Right ventricle myocardium superior (tissue), 1 donor: ENCODE data around the gene PARD3. TPM values are rescaled to one million over a fixed set of nuclear protein-coding genes. Genes with fewer than 3 reads are reported as not detected.
"Not testable (repeated sequence)": the region's sequence is repeated elsewhere in the genome, so short reads cannot be mapped to it uniquely, and the experiment has no call there.

Source experiments
- ATAC-seq: fragments of 200-7000 bp; cut with Tn5 transposase; one replicate; pipeline ENCODE4 v1.9.1; 2020; ENCODE audit warnings: mild to moderate bottlenecking; ENCODE audit not compliant: poor library complexity
- DNase-seq: peaks from one replicate; pipeline ENCODE4 v3.0.0-alpha.2; 2020
- intact Hi-C: fragments of 100-400 bp; cut with DNase I; formaldehyde crosslinking; loops from one replicate; pipeline ENCODE4 v1.11.2; 2022
- total RNA-seq: library from RNA; stranded (reverse); fragmentation: NEBNext Ultra II Directional; extraction: Animal tissue kit (Norgen Biotek cat#: 25700); gene quantifications from one replicate; pipeline ENCODE4 v1.2.1, GENCODE V29; 2021
- donor health status: DM: no; HTN: yes; CAD: no; lungs with severe emphysema.

Gene PARD3
- total RNA-seq, 1 donor from 2014 or later, result 33.5 TPM

GRCh38 chr10:34370126-34370525 is 445.0 kb downstream of the PARD3 start:
- no peak for DNase-seq
- no peak for ATAC-seq
- intact Hi-C loops, result no loop called here

DNA sequence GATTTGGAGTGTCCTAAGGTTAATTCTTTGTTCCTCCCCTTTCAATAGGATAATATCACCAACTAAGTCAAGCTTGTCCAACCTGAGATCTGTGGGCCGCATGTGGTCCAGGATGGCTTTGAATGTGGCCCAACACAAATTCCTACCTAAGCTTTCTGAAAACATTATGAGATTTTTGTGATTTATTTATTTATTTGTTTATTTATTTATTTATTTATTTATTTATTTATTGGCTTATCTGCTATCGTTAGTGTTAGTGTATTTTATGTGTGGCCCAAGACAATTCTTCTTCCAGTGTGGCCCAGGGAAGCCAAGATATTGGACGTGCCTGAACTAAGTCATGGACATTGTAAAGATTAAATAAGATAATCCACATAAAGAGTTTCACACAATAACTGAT is 446.0 kb downstream of the PARD3 start:
- no peak for DNase-seq
- ATAC-seq, result no peak
- intact Hi-C loops, result no loop called here

DNA sequence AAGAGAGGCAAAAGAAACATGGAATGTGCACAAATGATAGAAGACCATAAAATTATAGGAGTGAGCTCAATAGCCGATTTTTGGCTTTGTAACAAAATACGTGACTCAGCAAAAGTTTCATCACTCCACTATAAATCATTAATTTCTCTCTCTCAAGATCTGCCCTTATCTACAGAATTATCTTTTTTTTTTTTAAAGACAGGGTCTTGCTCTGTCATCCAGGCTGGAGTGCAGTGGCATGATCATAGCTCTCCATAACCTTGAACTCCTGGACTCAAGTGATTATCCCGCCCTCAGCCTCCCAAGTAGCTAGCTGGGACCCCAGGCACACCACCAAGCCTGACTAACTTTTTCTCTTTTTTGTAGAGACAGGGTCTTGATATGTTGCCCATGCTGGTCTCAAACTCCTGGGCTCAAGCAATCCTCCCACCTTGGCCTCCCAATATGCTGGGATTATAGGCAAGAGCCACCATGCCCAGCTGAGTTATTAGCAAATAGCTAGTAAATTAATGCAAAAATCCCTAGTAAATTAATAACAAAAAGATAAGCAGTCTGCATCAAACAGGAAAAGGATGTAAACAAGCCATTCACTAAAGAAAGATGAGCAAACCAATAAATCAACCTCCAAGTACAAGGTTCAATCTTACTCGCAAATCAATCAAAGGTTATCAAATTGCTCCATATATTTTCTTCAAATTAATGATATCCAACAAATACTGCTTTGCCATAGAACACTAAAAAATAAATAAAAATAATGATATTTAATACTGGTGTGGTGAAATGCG is 450.7 kb downstream of the PARD3 start:
- no peak for ATAC-seq
- DNase-seq, result no peak
- intact Hi-C loops, result no loop called here

GRCh38 chr10:34360984-34361383 is 454.1 kb downstream of the PARD3 start:
- ATAC-seq (no peak), DNase-seq (no peak)
- intact Hi-C loops, result no loop called here

GRCh38 chr10:34359435-34359813 is 455.7 kb downstream of the PARD3 start:
- DNase-seq (no peak), ATAC-seq (no peak)
- intact Hi-C loops, result no loop called here

- ATAC-seq (no peak), DNase-seq (no peak)
- intact Hi-C loops, result no loop called here
Measured at GRCh38 chr10:34358729-34359434, 456.2 kb downstream of the PARD3 start.

GRCh38 chr10:34356463-34356862 is 458.6 kb downstream of the PARD3 start:
- intact Hi-C loops, result no loop called here
- no peak for DNase-seq
- no peak for ATAC-seq

DNA sequence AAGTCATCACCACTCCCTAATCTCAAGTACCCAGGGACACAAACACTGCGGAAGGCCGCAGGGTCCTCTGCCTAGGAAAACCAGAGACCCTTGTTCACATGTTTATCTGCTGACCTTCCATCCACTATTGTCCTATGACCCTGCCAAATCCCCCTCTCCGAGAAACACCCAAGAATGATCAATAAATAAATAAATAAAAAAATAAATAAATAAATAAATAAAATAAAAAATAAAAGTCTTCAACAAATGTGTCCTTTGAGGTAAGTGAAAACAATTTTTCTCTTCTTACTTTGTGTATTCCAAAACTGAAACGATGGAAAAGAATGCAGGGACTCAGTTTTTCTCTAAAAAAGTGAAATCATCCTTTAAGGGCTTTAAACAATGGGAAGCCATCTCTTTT is 461.6 kb downstream of the PARD3 start:
- ATAC-seq, DNase-seq, intact Hi-C loops: not testable (repeated sequence)

- intact Hi-C loops, DNase-seq, ATAC-seq: not testable (repeated sequence)
Measured at GRCh38 chr10:34352599-34353204, 462.4 kb downstream of the PARD3 start.

DNA sequence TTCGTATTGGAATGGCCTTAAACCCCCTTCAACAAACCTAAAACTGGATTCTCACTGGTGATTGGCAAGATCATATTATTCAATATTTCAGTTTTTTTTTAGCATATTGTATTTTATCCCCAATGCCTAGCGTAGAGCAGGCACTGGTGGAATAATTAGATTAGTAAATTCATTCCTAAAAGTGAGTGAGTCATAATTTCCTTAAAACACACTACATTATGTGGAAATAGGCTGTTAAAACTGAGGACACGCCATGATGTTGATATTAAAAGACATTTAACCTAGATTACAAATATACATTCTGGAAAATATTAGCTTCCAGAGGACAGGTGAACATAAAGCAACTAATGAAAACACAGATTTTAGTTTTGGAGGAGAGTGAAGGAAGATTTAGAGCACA is 463.9 kb downstream of the PARD3 start:
- no peak for ATAC-seq
- intact Hi-C loops, result no loop called here
- no peak for DNase-seq

DNA sequence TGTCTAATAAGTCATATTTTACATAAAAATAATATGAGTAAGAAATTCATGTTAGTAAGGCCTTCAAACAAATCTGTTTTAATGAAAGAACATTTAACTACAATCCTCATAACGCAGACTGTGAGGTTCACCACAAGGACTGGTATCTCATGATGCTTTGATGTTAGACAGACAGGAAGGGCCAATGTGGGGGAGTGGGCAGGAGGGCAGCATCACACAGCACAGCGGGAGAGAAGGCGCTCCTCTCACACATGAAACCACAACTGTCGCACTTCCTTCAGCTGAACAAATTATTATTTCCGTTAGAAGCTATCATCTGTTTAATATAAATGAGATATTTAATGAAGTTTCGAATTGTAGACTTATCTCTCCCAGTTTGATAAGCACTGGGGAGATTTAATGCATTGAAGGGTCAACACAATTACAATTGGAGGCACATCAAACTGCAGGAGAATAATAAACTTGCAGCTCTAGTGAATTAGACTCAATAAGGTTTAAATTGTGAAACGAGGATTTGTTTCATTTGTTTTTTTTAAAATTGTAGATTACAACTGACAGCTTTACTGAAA is 466.1 kb downstream of the PARD3 start:
- ATAC-seq, result no peak
- intact Hi-C loops, result no loop called here
- DNase-seq, result no peak

GRCh38 chr10:34348021-34348420 is 467.1 kb downstream of the PARD3 start:
- no peak for ATAC-seq
- DNase-seq, result no peak
- intact Hi-C loops, result no loop called here

GRCh38 chr10:34347131-34347530 is 468.0 kb downstream of the PARD3 start:
- DNase-seq (no peak), ATAC-seq (no peak)
- intact Hi-C loops, result no loop called here

DNA sequence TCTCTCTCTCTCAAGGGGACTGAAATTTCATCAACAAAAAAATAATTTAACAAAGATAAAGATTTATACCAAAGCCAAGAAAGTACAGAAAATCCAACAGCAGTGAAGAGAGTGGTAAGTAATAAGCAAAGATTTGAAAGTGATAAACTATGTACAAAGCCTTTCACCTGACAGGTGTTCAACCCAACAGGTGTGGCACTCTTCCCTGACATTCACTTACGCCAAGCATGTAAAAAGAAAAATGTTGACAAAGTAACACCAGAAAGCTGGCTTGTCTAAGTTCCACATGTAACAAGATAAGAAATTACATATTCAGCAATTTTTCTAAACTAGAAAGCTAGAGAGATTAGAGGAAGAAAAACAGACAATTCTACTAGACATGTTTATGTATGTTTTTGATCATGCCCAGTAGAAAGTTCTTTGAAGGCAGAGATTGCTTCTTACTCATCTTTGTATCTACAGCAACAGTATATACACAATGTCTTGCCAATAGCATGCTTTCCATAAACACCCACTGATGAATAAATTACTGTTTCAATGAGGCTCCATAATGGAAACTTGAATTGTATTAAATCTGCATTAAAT is 468.5 kb downstream of the PARD3 start:
- intact Hi-C loops, result no loop called here
- ATAC-seq (no peak), DNase-seq (no peak)

- DNase-seq, result no peak
- intact Hi-C loops, result no loop called here
- no peak for ATAC-seq
Measured at GRCh38 chr10:34345383-34345782, 469.7 kb downstream of the PARD3 start.

- DNase-seq (no peak), ATAC-seq (no peak)
- intact Hi-C loops, result no loop called here
Measured at GRCh38 chr10:34343764-34344163, 471.3 kb downstream of the PARD3 start.

- ATAC-seq (no peak), DNase-seq (no peak)
- intact Hi-C loops, result no loop called here
Measured at GRCh38 chr10:34341473-34341872, 473.6 kb downstream of the PARD3 start.

- no peak for ATAC-seq
- intact Hi-C loops, result no loop called here
Measured at GRCh38 chr10:34340934-34341333, 474.2 kb downstream of the PARD3 start.

GRCh38 chr10:34339816-34340553 is 475.1 kb downstream of the PARD3 start:
- intact Hi-C loops, result no loop called here
- DNase-seq (no peak), ATAC-seq (no peak)

More at GRCh38 chr10:34340934-34341333, 474.2 kb downstream of the PARD3 start:
- DNase-seq, result no peak
